ENCODE results near the gene GYS2. TPM values are rescaled to one million over a fixed set of nuclear protein-coding genes. Genes with fewer than 3 reads are reported as not detected.
"Not testable (repeated sequence)": the region's sequence is repeated elsewhere in the genome, so short reads cannot be mapped to it uniquely, and the experiment has no call there.

Gene GYS2
- total RNA-seq, 1 experiment from 2014 or later, result 0.66 TPM

DNA sequence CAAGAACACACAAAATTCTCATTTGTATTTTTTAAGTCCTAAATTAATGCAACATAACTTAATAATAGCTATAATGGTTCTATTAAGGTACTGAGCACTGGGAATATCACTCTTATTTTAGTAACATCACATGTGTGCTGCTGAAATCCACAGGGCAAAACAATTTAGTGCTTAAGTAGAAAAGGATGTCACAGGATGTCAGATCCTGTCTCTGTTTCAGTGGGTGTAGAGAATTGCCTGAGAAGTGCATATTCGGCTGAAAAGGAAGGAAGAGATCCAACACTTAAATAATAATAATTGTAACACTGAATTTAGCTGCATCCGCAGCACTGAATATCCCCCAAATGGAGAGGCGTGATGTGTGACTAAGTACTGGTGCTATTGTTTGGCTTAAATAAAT is 44.4 kb upstream of the GYS2 start:
- no peak for DNase-seq
- H3K4me1 Mint-ChIP-seq (ENCODE audit: low read depth, unreplicated experiment), result peaks cover 77% of the 10 kb centered on the region
- Histone ChIP-seq H3K9me3 (no peaks in the 10 kb centered on the region), H3K36me3 (ENCODE audit: control insufficient read depth, insufficient read depth, low read length) (peaks cover 9% of the 10 kb centered on the region), H3K4me1 (peaks cover 90% of the 10 kb centered on the region), H3K27me3 (replicated peaks; ENCODE audit: control insufficient read depth, insufficient read depth, low read length) (no peaks in the 10 kb centered on the region), H3K4me3 (ENCODE audit: low read depth, low read length) (no peak overlapping the region)
- peak overlapping the region; percentile 60 for H3K27ac Mint-ChIP-seq (ENCODE audit: unreplicated experiment)
- H3K27me3 Mint-ChIP-seq (ENCODE audit: insufficient read depth, unreplicated experiment), result no peaks in the 10 kb centered on the region
- intact Hi-C loops (cut with micrococcal nuclease; ENCODE audit: unreplicated experiment), result no loop called here
- BruUV-seq (replicated peaks), result no TSS peak
- H3K9me3 Mint-ChIP-seq (ENCODE audit: unreplicated experiment), result no peaks in the 10 kb centered on the region
- ChIA-PET CTCF (interaction anchor here (0.8 kb wide), 1 partner anchor 31 kb away, joined by 5 read pairs; no protein-coding TSS in a partner anchor), POLR2A (interaction anchor here (1.0 kb wide), 1 partner anchor 9 kb away, joined by 4 read pairs; the partner anchor contains the start of gene LDHB)
- H3K4me3 Mint-ChIP-seq (ENCODE audit: unreplicated experiment), result no peak overlapping the region
- H3K36me3 Mint-ChIP-seq (ENCODE audit: insufficient read depth, unreplicated experiment), result peaks cover 100% of the 10 kb centered on the region
- TF ChIP-seq, protein P1, sequence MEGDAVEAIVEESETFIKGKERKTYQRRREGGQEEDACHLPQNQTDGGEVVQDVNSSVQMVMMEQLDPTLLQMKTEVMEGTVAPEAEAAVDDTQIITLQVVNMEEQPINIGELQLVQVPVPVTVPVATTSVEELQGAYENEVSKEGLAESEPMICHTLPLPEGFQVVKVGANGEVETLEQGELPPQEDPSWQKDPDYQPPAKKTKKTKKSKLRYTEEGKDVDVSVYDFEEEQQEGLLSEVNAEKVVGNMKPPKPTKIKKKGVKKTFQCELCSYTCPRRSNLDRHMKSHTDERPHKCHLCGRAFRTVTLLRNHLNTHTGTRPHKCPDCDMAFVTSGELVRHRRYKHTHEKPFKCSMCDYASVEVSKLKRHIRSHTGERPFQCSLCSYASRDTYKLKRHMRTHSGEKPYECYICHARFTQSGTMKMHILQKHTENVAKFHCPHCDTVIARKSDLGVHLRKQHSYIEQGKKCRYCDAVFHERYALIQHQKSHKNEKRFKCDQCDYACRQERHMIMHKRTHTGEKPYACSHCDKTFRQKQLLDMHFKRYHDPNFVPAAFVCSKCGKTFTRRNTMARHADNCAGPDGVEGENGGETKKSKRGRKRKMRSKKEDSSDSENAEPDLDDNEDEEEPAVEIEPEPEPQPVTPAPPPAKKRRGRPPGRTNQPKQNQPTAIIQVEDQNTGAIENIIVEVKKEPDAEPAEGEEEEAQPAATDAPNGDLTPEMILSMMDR (IDR thresholded peaks at IDR 0.05; ENCODE audit: insufficient read depth in 1 of 2, low read depth in 1 of 2, low read length in 1 of 2, severe bottlenecking in 1 of 2, unreplicated experiment in 1 of 2), result no peak

DNA sequence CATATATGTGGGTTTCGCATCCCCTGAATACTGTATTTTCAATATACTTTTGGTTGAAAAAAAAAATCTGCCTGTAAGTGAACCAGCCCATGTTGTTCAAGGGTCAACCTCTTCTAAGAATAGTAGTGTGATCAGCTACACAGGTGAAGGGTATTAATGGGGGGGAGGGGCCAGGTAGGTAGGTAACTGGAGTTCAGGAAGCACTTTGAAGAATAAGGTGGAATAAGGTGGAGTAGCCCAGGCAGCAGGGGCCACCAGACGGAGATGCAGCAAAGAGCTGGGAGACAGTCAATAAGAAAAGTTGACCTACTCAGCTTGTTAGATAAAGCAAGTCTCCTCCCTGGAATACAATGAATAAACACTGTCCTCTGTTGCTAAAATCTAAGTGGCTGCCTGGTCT is 43.7 kb upstream of the GYS2 start:
- H3K27ac Mint-ChIP-seq (ENCODE audit: unreplicated experiment), result peak overlapping the region; percentile 60
- no peaks in the 10 kb centered on the region for H3K9me3 Mint-ChIP-seq (ENCODE audit: unreplicated experiment)
- Histone ChIP-seq H3K27me3 (replicated peaks; ENCODE audit: control insufficient read depth, insufficient read depth, low read length) (no peaks in the 10 kb centered on the region), H3K4me3 (ENCODE audit: low read depth, low read length) (no peak overlapping the region), H3K4me1 (peaks cover 90% of the 10 kb centered on the region), H3K9me3 (no peaks in the 10 kb centered on the region), H3K36me3 (ENCODE audit: control insufficient read depth, insufficient read depth, low read length) (peaks cover 12% of the 10 kb centered on the region)
- no TSS peak for BruUV-seq (replicated peaks)
- DNase-seq, result no peak
- peaks cover 77% of the 10 kb centered on the region for H3K4me1 Mint-ChIP-seq (ENCODE audit: low read depth, unreplicated experiment)
- CTCF ChIA-PET, result interaction anchor here (0.6 to 0.8 kb wide), 2 partner anchors 32 to 811 kb away, joined by 3 to 5 read pairs; no protein-coding TSS in a partner anchor
- no peak overlapping the region for H3K4me3 Mint-ChIP-seq (ENCODE audit: unreplicated experiment)
- peaks cover 100% of the 10 kb centered on the region for H3K36me3 Mint-ChIP-seq (ENCODE audit: insufficient read depth, unreplicated experiment)
- intact Hi-C loops (cut with micrococcal nuclease; ENCODE audit: unreplicated experiment), result no loop called here
- no peaks in the 10 kb centered on the region for H3K27me3 Mint-ChIP-seq (ENCODE audit: insufficient read depth, unreplicated experiment)
- TF ChIP-seq, protein P1 (IDR thresholded peaks at IDR 0.05; ENCODE audit: insufficient read depth in 1 of 2, low read depth in 1 of 2, low read length in 1 of 2, severe bottlenecking in 1 of 2, unreplicated experiment in 1 of 2), result no peak
- POLR2A ChIA-PET, result interaction anchor here (1.0 kb wide), 1 partner anchor 9 kb away, joined by 4 read pairs; the partner anchor contains the start of gene LDHB

DNA sequence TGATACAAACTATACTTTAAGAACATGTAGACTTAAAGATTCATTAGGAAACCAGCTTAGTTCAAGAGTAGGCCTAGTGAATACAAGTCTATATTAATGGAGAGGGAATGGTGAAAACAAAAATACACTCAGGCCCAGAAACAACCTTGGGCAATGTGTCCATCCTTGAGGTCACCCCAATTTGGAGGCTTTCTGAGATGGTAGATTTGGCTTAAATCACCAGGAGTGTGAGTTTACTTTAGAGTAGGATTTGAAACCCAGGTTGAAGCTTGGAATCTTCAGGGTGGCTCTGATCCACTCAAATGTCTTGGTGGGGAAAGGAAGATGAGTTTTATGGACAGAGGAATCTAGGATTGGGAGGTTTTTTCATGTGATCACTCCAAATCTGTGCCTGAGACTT is 42.5 kb upstream of the GYS2 start:
- peaks cover 90% of the 10 kb centered on the region for H3K4me1 ChIP-seq
- Mint-ChIP-seq H3K27ac (ENCODE audit: unreplicated experiment) (peak overlapping the region; percentile 76), H3K36me3 (ENCODE audit: insufficient read depth, unreplicated experiment) (peaks cover 100% of the 10 kb centered on the region), H3K9me3 (ENCODE audit: unreplicated experiment) (no peaks in the 10 kb centered on the region), H3K27me3 (ENCODE audit: insufficient read depth, unreplicated experiment) (no peaks in the 10 kb centered on the region), H3K4me1 (ENCODE audit: low read depth, unreplicated experiment) (peaks cover 77% of the 10 kb centered on the region), H3K4me3 (ENCODE audit: unreplicated experiment) (peak overlapping the region; percentile 28)
- intact Hi-C loops (cut with micrococcal nuclease; ENCODE audit: unreplicated experiment), result no loop called here
- ChIA-PET POLR2A (interaction anchor here (1.1 to 1.2 kb wide), 2 partner anchors 10 to 33 kb away, joined by 4 to 5 read pairs; partner anchors contain the start of gene LDHB), CTCF (no interaction called here)
- H3K36me3 ChIP-seq (ENCODE audit: control insufficient read depth, insufficient read depth, low read length), result peaks cover 13% of the 10 kb centered on the region
- H3K4me3 ChIP-seq (ENCODE audit: low read depth, low read length), result no peak overlapping the region
- no peaks in the 10 kb centered on the region for H3K9me3 ChIP-seq
- no peaks in the 10 kb centered on the region for H3K27me3 ChIP-seq (replicated peaks; ENCODE audit: control insufficient read depth, insufficient read depth, low read length)
- DNase-seq, result no peak
- TF ChIP-seq, protein P1 (IDR thresholded peaks at IDR 0.05; ENCODE audit: insufficient read depth in 1 of 2, low read depth in 1 of 2, low read length in 1 of 2, severe bottlenecking in 1 of 2, unreplicated experiment in 1 of 2), result no peak
- no TSS peak for BruUV-seq (replicated peaks)

DNA sequence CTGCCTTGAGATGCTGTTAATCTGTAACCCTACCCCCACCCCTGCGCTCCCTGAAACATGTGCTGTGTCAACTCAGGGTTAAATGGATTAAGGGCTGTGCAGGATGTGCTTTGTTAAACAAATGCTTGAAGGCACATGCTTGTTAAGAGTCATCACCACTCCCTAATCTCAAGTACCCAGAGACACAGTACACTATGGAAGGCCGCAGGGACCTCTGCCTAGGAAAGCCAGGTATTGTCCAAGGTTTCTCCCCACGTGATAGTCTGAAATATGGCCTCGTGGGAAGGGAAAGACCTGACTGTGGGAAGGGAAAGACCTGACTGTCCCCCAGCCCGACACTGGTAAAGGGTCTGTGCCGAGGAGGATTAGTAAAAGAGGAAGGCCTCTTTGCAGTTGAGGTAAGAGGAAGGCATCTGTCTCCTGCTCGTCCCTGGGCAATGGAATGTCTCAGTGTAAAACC is 40.4 kb upstream of the GYS2 start:
- POLR2A ChIA-PET, result not testable (repeated sequence)

More for the DNA sequence above, 40.4 kb upstream of the GYS2 start:
- CTCF ChIA-PET; BruUV-seq (replicated peaks); H3K9me3 Mint-ChIP-seq (ENCODE audit: unreplicated experiment); H3K9me3 ChIP-seq; H3K27me3 ChIP-seq (replicated peaks; ENCODE audit: control insufficient read depth, insufficient read depth, low read length); H3K36me3 ChIP-seq (ENCODE audit: control insufficient read depth, insufficient read depth, low read length); H3K27me3 Mint-ChIP-seq (ENCODE audit: insufficient read depth, unreplicated experiment); H3K4me3 ChIP-seq (ENCODE audit: low read depth, low read length): not testable (repeated sequence)
- intact Hi-C loops (cut with micrococcal nuclease; ENCODE audit: unreplicated experiment), result loop anchor here (1.0 kb wide), 1 partner anchor 12 kb away; the partner anchor contains the start of gene LDHB
- Mint-ChIP-seq H3K4me3 (ENCODE audit: unreplicated experiment) (peak overlapping the region; percentile 66), H3K27ac (ENCODE audit: unreplicated experiment) (peak overlapping the region; percentile 91), H3K36me3 (ENCODE audit: insufficient read depth, unreplicated experiment) (peaks cover 99% of the 10 kb centered on the region), H3K4me1 (ENCODE audit: low read depth, unreplicated experiment) (peaks cover 76% of the 10 kb centered on the region)
- peaks cover 86% of the 10 kb centered on the region for H3K4me1 ChIP-seq
- peak; percentile 88 to 92 for DNase-seq

All from Caco-2 (cell line).